KOPT-K1 (cell line): ENCODE results near the gene LITAFD.
"Not testable (repeated sequence)": the region's sequence is repeated elsewhere in the genome, so short reads cannot be mapped to it uniquely, and the experiment has no call there.

ENCODE experiments used
- H3K27ac ChIP-seq: fragments of 200-600 bp; sonication (generic); 2 replicates; pipeline ENCODE4 v1.5.1; 2016; ENCODE audit warnings: antibody characterized with exemption, mild to moderate bottlenecking, low read depth, low read length; ENCODE audit not compliant: poor library complexity, severe bottlenecking
- H3K36me3 ChIP-seq: fragments of 200-600 bp; sonication (generic); 2 replicates; pipeline ENCODE4 v1.5.1; 2017; ENCODE audit warnings: antibody characterized with exemption, mild to moderate bottlenecking, low read length, moderate library complexity; ENCODE audit not compliant: insufficient read depth
- H3K9me3 ChIP-seq: fragments of 200-600 bp; sonication (generic); 2 replicates; pipeline ENCODE4 v1.5.1; 2017; ENCODE audit warnings: antibody characterized with exemption, low read length, mild to moderate bottlenecking; ENCODE audit not compliant: insufficient read depth, poor library complexity, severe bottlenecking

Gene LITAFD

GRCh38 chr16:8875317-8875716 lies 6.8 kb upstream of the LITAFD start:
- not testable (repeated sequence) for H3K36me3 ChIP-seq, H3K27ac ChIP-seq, H3K9me3 ChIP-seq

- Histone ChIP-seq H3K36me3 (no peaks in the 10 kb centered on the region), H3K9me3 (no peaks in the 10 kb centered on the region), H3K27ac (no peak overlapping the region)
Measured at GRCh38 chr16:8877894-8878522, 4.1 kb upstream of the LITAFD start.

- Histone ChIP-seq H3K9me3 (no peaks in the 10 kb centered on the region), H3K36me3 (no peaks in the 10 kb centered on the region), H3K27ac (no peak overlapping the region)
Measured at GRCh38 chr16:8878523-8878911, 3.6 kb upstream of the LITAFD start.

- H3K36me3 ChIP-seq: no peaks in the 10 kb centered on the region
- no peaks in the 10 kb centered on the region for H3K9me3 ChIP-seq
- no peak overlapping the region for H3K27ac ChIP-seq
Measured at GRCh38 chr16:8880839-8881510, 1.2 kb upstream of the LITAFD start.

- Histone ChIP-seq H3K27ac (no peak overlapping the region), H3K9me3 (no peaks in the 10 kb centered on the region), H3K36me3 (peaks cover 8% of the 10 kb centered on the region)
Measured at GRCh38 chr16:8882725-8883377, 700 bp downstream of the LITAFD start.

- Histone ChIP-seq H3K9me3 (no peaks in the 10 kb centered on the region), H3K36me3 (peaks cover 39% of the 10 kb centered on the region), H3K27ac (no peak overlapping the region)
Measured at GRCh38 chr16:8885674-8886592, 3.8 kb downstream of the LITAFD start.

- no peak overlapping the region for H3K27ac ChIP-seq
- no peaks in the 10 kb centered on the region for H3K9me3 ChIP-seq
- H3K36me3 ChIP-seq: peaks cover 48% of the 10 kb centered on the region
Measured at GRCh38 chr16:8886593-8887430, 4.7 kb downstream of the LITAFD start.

GRCh38 chr16:8887431-8887765 lies 5.2 kb downstream of the LITAFD start:
- H3K9me3 ChIP-seq: no peaks in the 10 kb centered on the region
- no peak overlapping the region for H3K27ac ChIP-seq
- peaks cover 54% of the 10 kb centered on the region for H3K36me3 ChIP-seq

GRCh38 chr16:8887952-8888560 lies 5.9 kb downstream of the LITAFD start:
- peaks cover 61% of the 10 kb centered on the region for H3K36me3 ChIP-seq
- no peaks in the 10 kb centered on the region for H3K9me3 ChIP-seq
- no peak overlapping the region for H3K27ac ChIP-seq

- H3K36me3 ChIP-seq: peaks cover 72% of the 10 kb centered on the region
Measured at GRCh38 chr16:8888951-8889892, 7.1 kb downstream of the LITAFD start.

GRCh38 chr16:8889893-8890548 lies 7.9 kb downstream of the LITAFD start:
- Histone ChIP-seq H3K9me3 (no peaks in the 10 kb centered on the region), H3K36me3 (peaks cover 80% of the 10 kb centered on the region), H3K27ac (no peak overlapping the region)

More at GRCh38 chr16:8888951-8889892, 7.1 kb downstream of the LITAFD start:
- H3K9me3 ChIP-seq: no peaks in the 10 kb centered on the region
- H3K27ac ChIP-seq: no peak overlapping the region

- Histone ChIP-seq H3K36me3 (peaks cover 85% of the 10 kb centered on the region), H3K9me3 (no peaks in the 10 kb centered on the region), H3K27ac (no peak overlapping the region)
Measured at GRCh38 chr16:8890549-8890921, 8.4 kb downstream of the LITAFD start.

GRCh38 chr16:8892101-8892575 lies 10.0 kb downstream of the LITAFD start:
- Histone ChIP-seq H3K27ac (no peak overlapping the region), H3K36me3 (peaks cover 100% of the 10 kb centered on the region), H3K9me3 (no peaks in the 10 kb centered on the region)
